HG03135 (cell line): ENCODE measurements around the gene TAS2R14.

ENCODE experiments used
- ATAC-seq: cut with Tn5 transposase; IDR thresholded peaks from one replicate; pipeline ENCODE4 v1.9.1; 2021; ENCODE audit warnings: mild to moderate bottlenecking, moderate library complexity; ENCODE audit not compliant: unreplicated experiment

TAS2R14 gene, protein sequence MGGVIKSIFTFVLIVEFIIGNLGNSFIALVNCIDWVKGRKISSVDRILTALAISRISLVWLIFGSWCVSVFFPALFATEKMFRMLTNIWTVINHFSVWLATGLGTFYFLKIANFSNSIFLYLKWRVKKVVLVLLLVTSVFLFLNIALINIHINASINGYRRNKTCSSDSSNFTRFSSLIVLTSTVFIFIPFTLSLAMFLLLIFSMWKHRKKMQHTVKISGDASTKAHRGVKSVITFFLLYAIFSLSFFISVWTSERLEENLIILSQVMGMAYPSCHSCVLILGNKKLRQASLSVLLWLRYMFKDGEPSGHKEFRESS

DNA sequence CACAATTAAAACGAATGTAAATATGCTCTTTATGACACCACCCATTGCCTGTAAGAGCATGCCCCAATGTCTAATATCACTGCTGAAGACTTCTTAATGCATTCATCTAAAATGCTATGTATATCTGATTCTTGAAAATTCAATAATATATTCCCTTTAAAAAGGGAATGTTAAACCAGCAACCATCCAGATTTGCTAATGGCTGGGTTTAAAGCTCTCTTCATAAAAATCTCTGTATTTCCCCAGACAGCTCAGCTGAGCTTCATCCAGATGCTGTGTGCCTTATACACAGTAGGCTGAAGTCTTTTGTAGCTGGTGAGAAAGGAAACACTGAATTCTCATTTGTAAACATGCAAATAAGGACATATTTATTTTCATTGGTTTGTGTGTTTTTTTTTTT is at the start of gene TAS2R14:
TAS2R14 (minus strand) TSS at position 101 of the 400 bp plus-strand sequence; CDS start at position 45, 56 bp downstream.
- no peak for ATAC-seq

GRCh38 chr12:10986812-10987211 is 47.7 kb upstream of the TAS2R14 start, which contains the start of gene TAS2R50:
TSS of gene TAS2R50 (minus strand) at chr12:10986912. CDS start at chr12:10986860, 52 bp downstream.
- ATAC-seq: no peak

- ATAC-seq: no peak
Observed at GRCh38 chr12:10982244-10982643, 43.2 kb upstream of the TAS2R14 start.

- no peak for ATAC-seq
Observed at GRCh38 chr12:10974965-10975364, 35.9 kb upstream of the TAS2R14 start.

- ATAC-seq: no peak
Observed at GRCh38 chr12:10968765-10969456, 29.8 kb upstream of the TAS2R14 start.

DNA sequence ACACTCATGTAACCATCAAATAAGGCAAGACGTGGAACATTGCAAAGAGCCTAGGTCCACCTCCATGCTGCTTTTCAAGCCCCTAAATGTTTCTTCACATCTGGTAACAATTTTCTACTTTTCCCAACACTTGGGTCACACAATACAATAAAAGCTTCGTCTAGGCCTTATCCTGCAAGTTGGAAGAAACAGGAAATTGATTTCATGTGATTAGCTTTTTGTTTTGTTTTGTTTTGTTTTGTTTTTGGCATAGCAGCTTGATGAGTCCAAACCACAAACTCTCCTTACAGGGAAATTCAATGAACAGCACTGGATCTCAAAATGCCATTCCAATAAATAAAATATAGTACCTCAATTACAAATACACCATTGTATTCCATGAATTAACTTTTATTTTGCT is 28.3 kb upstream of the TAS2R14 start:
- ATAC-seq: no peak

DNA sequence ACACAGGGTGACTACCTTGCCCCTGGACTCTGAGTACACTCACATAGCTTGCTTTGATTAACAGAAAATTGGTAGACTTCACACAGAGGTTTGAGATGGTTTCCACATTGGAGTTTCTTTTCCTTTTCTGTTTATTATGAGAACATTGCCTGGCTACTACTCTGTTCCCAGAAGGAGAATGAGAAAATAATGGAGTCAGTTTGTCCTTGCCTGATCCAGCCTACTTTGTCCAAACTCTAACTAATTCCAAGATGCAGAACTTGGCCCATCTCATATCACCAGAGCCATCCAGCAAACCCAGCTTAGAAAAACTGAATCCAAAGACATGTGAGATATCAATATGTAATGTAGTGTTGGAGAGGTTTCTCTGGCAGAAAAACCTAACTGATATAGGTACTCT is 27.3 kb upstream of the TAS2R14 start:
- no peak for ATAC-seq

DNA sequence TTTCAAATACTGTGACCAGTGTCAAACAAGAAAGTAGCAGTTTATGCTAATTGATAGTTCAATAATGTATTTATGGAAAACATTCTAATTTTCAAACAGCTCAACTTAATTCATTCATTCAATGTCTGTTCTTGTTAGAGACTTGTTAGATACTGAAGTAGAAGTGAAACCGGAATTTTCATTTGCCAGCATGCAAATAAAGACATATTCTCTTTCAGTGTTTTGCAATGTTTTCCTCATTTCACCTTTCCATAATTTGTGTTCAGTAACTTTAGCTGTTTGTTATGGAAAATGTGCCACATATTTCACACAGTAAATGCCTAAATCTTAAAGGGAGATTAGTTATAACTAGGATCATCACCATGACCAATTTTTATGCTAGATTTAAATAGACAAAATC is 26.4 kb upstream of the TAS2R14 start:
- ATAC-seq: no peak

DNA sequence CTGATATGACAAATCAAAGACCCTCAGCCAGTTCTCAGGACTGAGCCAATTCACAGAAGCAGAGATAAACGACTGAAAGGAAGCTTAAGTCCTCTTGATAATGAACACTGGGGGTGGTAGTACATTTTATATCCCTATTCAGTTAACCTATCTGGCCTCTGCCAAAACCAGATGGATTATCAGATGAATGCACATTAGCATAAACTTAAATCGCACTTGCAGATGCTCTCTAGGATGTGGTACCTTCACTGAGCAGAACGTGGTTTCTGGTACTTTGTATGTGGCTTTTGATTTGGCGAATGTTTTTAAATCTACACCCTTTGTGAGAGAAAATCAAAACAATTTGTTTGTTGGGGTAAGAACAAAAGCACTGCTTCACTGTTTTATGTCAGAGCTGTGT is 21.1 kb upstream of the TAS2R14 start:
- ATAC-seq: no peak

DNA sequence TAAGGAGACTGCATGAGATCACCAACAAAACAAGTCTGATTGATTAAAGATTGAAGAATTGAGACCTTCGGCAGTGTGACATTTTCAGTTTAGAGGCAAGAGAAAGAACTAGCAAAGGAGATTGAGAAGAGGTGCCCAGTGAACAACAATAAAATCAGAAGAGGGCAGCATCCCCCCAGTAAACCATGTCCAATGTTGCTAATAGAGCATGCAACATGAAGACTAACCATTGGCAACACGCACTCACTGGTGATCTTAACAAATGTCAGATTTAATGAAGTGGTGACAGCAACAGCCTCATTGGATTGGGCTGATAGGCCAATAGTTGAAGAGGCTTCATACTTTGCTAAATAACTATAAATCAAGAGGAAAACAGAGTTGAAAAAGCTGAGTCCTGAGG is 20.7 kb upstream of the TAS2R14 start:
- no peak for ATAC-seq

DNA sequence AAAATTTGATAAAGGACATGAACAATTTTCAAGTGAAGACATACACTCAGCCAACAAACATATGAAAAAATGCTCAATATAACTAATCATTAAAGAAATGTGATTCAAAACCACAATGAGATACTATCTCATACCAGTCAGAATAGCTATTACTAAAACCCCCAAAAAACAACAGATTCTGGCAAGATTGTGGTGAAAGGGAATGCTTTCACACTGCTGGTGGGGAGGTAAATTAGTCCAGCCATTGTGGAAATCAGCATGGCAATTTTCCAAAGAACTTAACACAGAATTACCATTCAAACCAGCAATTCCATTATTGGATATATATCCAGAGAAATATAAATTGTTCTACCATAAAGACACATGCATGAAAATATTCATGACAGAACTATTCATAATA is 18.7 kb upstream of the TAS2R14 start:
- ATAC-seq: no peak

- ATAC-seq: no peak
Observed at GRCh38 chr12:10956085-10956484, 17.0 kb upstream of the TAS2R14 start.

- no peak for ATAC-seq
Observed at GRCh38 chr12:10952645-10953044, 13.6 kb upstream of the TAS2R14 start.

DNA sequence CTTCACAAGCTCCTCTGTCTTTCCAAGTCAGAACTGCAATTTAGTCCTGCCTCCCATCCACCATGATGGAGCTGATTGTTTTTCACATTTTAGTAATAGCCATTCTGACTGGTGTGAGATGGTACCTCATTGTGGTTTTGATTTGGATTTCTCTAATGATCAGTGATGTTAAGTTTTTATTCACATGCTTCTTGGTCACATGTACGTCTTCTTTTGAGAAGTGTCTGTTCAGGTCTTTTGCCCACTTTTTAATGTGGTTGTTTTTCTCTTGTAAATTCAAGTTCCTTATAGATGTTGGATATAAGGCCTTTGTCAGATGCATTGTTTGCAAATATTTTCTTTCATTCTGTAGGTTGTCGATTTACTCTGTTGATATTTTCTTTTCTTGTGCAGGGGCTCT is 4.1 kb upstream of the TAS2R14 start:
- ATAC-seq: no peak

GRCh38 chr12:10941916-10942607 is 3.0 kb upstream of the TAS2R14 start:
- ATAC-seq: no peak

- ATAC-seq: no peak
Observed at GRCh38 chr12:10941369-10941768, 2.3 kb upstream of the TAS2R14 start.

DNA sequence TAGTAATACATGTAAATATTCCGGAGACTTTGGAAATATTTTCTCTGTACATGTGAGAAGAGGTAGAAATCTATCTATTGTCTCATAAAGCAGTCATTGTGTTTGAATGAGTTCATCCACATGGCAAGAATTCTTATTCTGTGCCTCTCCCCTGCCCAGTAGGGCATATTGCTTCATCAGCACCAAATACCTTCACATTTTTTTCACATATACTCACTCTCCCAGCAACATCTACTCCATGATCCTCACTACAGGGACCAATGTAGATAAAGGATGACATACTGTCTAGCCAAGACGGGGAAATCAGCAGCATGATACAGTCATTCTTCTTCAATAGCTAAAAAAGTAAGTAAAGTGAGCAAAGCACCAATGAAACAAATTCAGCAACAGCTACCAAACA is 1.3 kb upstream of the TAS2R14 start:
- ATAC-seq: no peak

DNA sequence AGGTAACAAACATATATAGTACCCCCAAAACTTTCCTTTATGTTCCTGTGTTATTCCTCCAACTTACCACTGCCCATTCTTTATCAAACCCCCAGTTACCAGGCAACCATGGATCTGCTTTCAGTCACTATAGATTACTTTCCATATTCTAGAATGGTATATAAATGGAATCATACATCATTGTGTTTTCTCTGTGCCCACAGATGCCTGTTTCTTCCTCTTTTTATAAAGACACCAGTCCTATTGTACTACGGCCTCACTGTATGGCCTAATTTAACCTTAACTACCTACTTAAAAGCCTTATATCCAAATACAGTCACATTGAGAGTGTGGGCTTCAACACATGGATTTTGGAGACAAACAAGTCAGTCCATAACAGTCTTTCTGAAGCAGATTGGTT is 2.6 kb downstream of the TAS2R14 start:
- no peak for ATAC-seq

DNA sequence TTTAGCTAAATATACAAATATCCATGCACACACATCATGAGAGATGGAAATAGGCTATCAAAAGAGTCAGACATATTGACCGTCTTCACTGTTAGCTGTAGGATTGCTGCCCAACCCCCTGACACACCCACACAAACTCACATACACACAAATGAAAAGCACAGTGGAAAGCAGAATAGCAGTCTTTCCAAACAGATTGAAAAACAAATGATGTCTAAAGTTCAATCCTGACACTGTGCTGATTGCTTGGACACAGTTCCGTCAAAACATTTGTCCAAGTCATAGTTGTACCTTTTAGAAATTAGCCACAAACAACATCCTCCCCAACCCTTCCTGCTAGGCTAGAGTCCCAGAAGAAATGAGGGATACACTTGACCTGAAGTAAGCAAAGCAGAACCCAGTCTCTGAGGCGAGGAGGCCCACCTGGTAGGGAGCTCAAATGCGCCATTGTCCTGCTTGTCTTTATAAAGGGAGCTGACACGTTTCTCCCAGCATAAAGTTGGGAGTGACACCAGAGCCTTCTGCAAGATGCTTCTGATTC is 10.2 kb downstream of the TAS2R14 start, which contains the start of gene PRH2:
PRH2 (plus strand) TSS at position 491 of the 541 bp plus-strand sequence; CDS start at position 529, 38 bp downstream.
- ATAC-seq: no peak

DNA sequence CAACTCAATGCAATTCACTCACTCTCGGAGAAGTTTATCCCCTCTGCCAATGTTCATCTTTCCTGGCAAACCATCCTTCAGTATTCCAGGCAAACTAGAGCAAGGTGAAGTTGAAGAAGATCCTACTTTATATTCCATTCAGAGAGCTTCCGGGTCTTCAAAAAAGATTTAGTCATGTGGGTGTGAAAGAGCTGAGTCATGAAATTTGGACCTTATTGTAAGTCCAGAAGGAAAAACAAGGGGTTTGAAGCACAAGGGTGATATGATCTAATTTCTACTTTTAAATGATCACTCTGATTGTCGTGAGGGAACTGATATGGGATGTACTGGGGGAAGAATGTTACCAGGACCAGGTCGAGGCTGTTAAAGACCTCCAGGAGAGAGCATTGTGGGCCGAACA is 12.8 kb downstream of the TAS2R14 start:
- no peak for ATAC-seq

DNA sequence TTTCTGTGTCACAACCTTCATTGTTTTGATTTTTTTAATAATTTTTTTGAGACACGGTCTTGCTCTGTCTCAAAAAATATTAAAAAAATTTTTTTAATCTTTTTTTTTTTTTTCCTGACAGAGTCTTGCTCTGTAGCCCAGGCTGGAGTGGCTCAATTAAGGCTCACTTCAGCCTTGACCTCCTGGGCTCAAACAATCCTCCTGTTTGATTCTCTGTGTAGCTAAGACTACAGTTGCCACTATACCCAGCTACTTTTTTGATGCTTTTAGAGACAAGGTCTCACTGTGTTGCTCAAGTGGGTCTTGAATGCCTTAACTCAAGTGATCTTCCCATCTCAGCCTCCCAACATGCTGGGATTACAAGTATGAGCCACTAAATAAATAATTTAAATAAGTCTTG is 19.3 kb downstream of the TAS2R14 start:
- ATAC-seq: no peak
